ENCODE measurements around the gene RAVER1.

RAVER1 gene

GRCh38 chr19:10266706-10267105 lies 66.6 kb downstream of the RAVER1 start:
- no peak for DNase-seq

Measured in GF-D8 (cell line).